ENCODE data around the gene PDS5A.
"Not testable (repeated sequence)": the region's sequence is repeated elsewhere in the genome, so short reads cannot be mapped to it uniquely, and the experiment has no call there.

Gene PDS5A

GRCh38 chr4:39976945-39977488 is 694 bp downstream of the PDS5A start:
- H3K4me3 ChIP-seq (replicated peaks; ENCODE audit: low read depth, low read length), result peak overlapping the region; percentile 88
- DNase-seq (ENCODE audit: low read depth), result peak; percentile 37
- no peak for TF ChIP-seq CTCF (IDR thresholded peaks at IDR 0.05; ENCODE audit: low read length, missing control alignments)

- H3K4me3 ChIP-seq (replicated peaks; ENCODE audit: low read depth, low read length), result peak overlapping the region; percentile 88
- TF ChIP-seq CTCF (IDR thresholded peaks at IDR 0.05; ENCODE audit: low read length, missing control alignments), result peak; percentile 86
- peak; percentile 85 for DNase-seq (ENCODE audit: low read depth)
Observed at GRCh38 chr4:39976141-39976944, 1.4 kb downstream of the PDS5A start.

- DNase-seq (ENCODE audit: low read depth), result peak; percentile 48
- TF ChIP-seq CTCF (IDR thresholded peaks at IDR 0.05; ENCODE audit: low read length, missing control alignments), result no peak
- H3K4me3 ChIP-seq (replicated peaks; ENCODE audit: low read depth, low read length), result peak overlapping the region; percentile 88
Observed at GRCh38 chr4:39975488-39976089, 2.1 kb downstream of the PDS5A start.

- H3K4me3 ChIP-seq (replicated peaks; ENCODE audit: low read depth, low read length); DNase-seq (ENCODE audit: low read depth): not testable (repeated sequence)
Observed at GRCh38 chr4:39973052-39973451, 4.7 kb downstream of the PDS5A start.

GRCh38 chr4:39970671-39971640 is 6.8 kb downstream of the PDS5A start:
- peak; percentile 39 for DNase-seq (ENCODE audit: low read depth)
- no peak overlapping the region for H3K4me3 ChIP-seq (replicated peaks; ENCODE audit: low read depth, low read length)
- TF ChIP-seq CTCF (IDR thresholded peaks at IDR 0.05; ENCODE audit: low read length, missing control alignments), result no peak

- no peak overlapping the region for H3K4me3 ChIP-seq (replicated peaks; ENCODE audit: low read depth, low read length)
- TF ChIP-seq CTCF (IDR thresholded peaks at IDR 0.05; ENCODE audit: low read length, missing control alignments), result no peak
Observed at GRCh38 chr4:39963656-39964055, 14.1 kb downstream of the PDS5A start.

More at GRCh38 chr4:39963656-39964055, 14.1 kb downstream of the PDS5A start:
- DNase-seq (ENCODE audit: low read depth), result no peak
